ENCODE data around the gene SLC30A3. TPM values are rescaled to one million over a fixed set of nuclear protein-coding genes. Genes with fewer than 3 reads are reported as not detected.

SLC30A3 gene
- total and polyA plus RNA-seq, 2 of the 13 experiments (the other 11 are each of a cell fraction or from before 2014, with no cell fraction given), result 0.38 to 0.79 TPM

DNA sequence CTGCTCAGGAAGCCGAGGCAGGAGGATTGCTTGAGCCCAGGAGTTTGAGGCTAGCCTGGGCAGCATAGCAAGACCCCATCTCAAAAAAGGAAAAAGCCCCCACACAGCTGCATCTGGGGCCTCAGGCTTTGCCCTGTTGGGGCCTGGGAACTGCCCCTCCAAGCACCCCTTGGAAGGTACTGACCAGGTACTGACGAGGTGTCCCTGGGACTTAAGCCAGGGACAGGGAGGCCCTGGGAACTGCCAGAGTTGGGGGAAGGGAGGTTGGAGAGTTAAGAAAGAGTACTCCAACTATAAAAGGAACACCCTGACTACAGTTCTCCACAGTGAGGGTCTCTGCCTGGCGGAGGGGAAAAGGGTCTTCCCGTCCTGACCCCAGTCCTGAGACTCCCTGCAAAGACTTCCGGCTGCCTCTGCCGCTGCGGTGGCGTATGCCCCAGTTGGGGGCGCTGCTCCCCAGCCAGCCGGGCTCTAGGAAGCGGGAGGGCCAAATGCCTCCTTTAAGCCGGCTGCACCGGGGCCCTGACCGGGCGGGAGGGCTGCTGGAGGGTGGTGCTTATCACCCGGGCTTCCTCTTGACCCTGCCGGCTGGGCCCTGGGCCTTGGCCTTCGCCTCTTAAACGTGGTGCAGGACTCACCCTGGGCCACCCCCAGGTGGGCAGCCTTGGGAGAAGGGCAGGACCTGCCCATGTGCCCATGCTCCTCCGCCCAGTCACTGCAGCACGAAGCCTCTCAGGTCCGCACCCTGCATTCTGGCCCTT, 12.8 kb downstream of the SLC30A3 start (continued):
- TF ChIP-seq, protein P1, sequence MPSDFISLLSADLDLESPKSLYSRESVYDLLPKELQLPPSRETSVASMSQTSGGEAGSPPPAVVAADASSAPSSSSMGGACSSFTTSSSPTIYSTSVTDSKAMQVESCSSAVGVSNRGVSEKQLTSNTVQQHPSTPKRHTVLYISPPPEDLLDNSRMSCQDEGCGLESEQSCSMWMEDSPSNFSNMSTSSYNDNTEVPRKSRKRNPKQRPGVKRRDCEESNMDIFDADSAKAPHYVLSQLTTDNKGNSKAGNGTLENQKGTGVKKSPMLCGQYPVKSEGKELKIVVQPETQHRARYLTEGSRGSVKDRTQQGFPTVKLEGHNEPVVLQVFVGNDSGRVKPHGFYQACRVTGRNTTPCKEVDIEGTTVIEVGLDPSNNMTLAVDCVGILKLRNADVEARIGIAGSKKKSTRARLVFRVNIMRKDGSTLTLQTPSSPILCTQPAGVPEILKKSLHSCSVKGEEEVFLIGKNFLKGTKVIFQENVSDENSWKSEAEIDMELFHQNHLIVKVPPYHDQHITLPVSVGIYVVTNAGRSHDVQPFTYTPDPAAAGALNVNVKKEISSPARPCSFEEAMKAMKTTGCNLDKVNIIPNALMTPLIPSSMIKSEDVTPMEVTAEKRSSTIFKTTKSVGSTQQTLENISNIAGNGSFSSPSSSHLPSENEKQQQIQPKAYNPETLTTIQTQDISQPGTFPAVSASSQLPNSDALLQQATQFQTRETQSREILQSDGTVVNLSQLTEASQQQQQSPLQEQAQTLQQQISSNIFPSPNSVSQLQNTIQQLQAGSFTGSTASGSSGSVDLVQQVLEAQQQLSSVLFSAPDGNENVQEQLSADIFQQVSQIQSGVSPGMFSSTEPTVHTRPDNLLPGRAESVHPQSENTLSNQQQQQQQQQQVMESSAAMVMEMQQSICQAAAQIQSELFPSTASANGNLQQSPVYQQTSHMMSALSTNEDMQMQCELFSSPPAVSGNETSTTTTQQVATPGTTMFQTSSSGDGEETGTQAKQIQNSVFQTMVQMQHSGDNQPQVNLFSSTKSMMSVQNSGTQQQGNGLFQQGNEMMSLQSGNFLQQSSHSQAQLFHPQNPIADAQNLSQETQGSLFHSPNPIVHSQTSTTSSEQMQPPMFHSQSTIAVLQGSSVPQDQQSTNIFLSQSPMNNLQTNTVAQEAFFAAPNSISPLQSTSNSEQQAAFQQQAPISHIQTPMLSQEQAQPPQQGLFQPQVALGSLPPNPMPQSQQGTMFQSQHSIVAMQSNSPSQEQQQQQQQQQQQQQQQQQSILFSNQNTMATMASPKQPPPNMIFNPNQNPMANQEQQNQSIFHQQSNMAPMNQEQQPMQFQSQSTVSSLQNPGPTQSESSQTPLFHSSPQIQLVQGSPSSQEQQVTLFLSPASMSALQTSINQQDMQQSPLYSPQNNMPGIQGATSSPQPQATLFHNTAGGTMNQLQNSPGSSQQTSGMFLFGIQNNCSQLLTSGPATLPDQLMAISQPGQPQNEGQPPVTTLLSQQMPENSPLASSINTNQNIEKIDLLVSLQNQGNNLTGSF (CRISPR knock-in tag; IDR thresholded peaks at IDR 0.05), result 0 out of 2 replicates have a peak, but pooled peaks have one; percentile 27
- TF ChIP-seq PAF1 (CRISPR knock-in tag; IDR thresholded peaks at IDR 0.05) (no peak), LCORL (IDR thresholded peaks at IDR 0.05) (no peak), LCORL (CRISPR knock-in tag; IDR thresholded peaks at IDR 0.05) (peak; percentile 56; the same call in 1 of the 2 replicates), ZNF33A (CRISPR knock-in tag; IDR thresholded peaks at IDR 0.05; ENCODE audit: borderline replicate concordance) (peak; percentile 63; the same call in 1 of the 2 replicates)
- TF ChIP-seq, protein P2, sequence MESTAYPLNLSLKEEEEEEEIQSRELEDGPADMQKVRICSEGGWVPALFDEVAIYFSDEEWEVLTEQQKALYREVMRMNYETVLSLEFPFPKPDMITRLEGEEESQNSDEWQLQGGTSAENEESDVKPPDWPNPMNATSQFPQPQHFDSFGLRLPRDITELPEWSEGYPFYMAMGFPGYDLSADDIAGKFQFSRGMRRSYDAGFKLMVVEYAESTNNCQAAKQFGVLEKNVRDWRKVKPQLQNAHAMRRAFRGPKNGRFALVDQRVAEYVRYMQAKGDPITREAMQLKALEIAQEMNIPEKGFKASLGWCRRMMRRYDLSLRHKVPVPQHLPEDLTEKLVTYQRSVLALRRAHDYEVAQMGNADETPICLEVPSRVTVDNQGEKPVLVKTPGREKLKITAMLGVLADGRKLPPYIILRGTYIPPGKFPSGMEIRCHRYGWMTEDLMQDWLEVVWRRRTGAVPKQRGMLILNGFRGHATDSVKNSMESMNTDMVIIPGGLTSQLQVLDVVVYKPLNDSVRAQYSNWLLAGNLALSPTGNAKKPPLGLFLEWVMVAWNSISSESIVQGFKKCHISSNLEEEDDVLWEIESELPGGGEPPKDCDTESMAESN (CRISPR knock-in tag; conservative IDR thresholded peaks at IDR 0.05), result 0 out of 2 replicates have a peak, but pooled peaks have one; percentile 49
- TF ChIP-seq, protein P3, sequence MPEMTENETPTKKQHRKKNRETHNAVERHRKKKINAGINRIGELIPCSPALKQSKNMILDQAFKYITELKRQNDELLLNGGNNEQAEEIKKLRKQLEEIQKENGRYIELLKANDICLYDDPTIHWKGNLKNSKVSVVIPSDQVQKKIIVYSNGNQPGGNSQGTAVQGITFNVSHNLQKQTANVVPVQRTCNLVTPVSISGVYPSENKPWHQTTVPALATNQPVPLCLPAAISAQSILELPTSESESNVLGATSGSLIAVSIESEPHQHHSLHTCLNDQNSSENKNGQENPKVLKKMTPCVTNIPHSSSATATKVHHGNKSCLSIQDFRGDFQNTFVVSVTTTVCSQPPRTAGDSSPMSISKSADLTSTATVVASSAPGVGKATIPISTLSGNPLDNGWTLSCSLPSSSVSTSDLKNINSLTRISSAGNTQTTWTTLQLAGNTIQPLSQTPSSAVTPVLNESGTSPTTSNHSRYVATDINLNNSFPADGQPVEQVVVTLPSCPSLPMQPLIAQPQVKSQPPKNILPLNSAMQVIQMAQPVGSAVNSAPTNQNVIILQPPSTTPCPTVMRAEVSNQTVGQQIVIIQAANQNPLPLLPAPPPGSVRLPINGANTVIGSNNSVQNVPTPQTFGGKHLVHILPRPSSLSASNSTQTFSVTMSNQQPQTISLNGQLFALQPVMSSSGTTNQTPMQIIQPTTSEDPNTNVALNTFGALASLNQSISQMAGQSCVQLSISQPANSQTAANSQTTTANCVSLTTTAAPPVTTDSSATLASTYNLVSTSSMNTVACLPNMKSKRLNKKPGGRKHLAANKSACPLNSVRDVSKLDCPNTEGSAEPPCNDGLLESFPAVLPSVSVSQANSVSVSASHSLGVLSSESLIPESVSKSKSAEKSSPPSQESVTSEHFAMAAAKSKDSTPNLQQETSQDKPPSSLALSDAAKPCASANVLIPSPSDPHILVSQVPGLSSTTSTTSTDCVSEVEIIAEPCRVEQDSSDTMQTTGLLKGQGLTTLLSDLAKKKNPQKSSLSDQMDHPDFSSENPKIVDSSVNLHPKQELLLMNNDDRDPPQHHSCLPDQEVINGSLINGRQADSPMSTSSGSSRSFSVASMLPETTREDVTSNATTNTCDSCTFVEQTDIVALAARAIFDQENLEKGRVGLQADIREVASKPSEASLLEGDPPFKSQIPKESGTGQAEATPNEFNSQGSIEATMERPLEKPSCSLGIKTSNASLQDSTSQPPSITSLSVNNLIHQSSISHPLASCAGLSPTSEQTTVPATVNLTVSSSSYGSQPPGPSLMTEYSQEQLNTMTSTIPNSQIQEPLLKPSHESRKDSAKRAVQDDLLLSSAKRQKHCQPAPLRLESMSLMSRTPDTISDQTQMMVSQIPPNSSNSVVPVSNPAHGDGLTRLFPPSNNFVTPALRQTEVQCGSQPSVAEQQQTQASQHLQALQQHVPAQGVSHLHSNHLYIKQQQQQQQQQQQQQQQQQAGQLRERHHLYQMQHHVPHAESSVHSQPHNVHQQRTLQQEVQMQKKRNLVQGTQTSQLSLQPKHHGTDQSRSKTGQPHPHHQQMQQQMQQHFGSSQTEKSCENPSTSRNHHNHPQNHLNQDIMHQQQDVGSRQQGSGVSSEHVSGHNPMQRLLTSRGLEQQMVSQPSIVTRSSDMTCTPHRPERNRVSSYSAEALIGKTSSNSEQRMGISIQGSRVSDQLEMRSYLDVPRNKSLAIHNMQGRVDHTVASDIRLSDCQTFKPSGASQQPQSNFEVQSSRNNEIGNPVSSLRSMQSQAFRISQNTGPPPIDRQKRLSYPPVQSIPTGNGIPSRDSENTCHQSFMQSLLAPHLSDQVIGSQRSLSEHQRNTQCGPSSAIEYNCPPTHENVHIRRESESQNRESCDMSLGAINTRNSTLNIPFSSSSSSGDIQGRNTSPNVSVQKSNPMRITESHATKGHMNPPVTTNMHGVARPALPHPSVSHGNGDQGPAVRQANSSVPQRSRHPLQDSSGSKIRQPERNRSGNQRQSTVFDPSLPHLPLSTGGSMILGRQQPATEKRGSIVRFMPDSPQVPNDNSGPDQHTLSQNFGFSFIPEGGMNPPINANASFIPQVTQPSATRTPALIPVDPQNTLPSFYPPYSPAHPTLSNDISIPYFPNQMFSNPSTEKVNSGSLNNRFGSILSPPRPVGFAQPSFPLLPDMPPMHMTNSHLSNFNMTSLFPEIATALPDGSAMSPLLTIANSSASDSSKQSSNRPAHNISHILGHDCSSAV (CRISPR knock-in tag; IDR thresholded peaks at IDR 0.05; ENCODE audit: borderline replicate concordance), result no peak
